Measurements from ENCODE around the gene POLR1A. TPM values are rescaled to one million over a fixed set of nuclear protein-coding genes. Genes with fewer than 3 reads are reported as not detected.

POLR1A gene
- total and polyA plus RNA-seq, 2 of the 13 experiments (the other 11 are each of a cell fraction or from before 2014, with no cell fraction given) = 7.2 to 39.9 TPM

- TF ChIP-seq, protein P1, sequence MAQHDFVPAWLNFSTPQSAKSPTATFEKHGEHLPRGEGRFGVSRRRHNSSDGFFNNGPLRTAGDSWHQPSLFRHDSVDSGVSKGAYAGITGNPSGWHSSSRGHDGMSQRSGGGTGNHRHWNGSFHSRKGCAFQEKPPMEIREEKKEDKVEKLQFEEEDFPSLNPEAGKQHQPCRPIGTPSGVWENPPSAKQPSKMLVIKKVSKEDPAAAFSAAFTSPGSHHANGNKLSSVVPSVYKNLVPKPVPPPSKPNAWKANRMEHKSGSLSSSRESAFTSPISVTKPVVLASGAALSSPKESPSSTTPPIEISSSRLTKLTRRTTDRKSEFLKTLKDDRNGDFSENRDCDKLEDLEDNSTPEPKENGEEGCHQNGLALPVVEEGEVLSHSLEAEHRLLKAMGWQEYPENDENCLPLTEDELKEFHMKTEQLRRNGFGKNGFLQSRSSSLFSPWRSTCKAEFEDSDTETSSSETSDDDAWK (CRISPR knock-in tag; IDR thresholded peaks at IDR 0.05) = no peak
- no peak for TF ChIP-seq ZNF646 (CRISPR knock-in tag; IDR thresholded peaks at IDR 0.05)
- no peak for TF ChIP-seq ZFP36L2 (CRISPR knock-in tag; IDR thresholded peaks at IDR 0.05)
- no peak; the same call in 1 of the 2 replicates for TF ChIP-seq ZNF792 (CRISPR knock-in tag; IDR thresholded peaks at IDR 0.05)
- TF ChIP-seq ZIK1 (CRISPR knock-in tag; IDR thresholded peaks at IDR 0.05; ENCODE audit: borderline replicate concordance, low read depth) = peak; percentile 57; the same call in 1 of the 2 replicates
- TF ChIP-seq PTBP1 (IDR thresholded peaks at IDR 0.05; ENCODE audit: low read depth, low read length, poor library complexity, severe bottlenecking) = no peak
- TF ChIP-seq ZNF510 (CRISPR knock-in tag; IDR thresholded peaks at IDR 0.05; ENCODE audit: low read depth) = peak; percentile 34; the same call in 1 of the 2 replicates
- TF ChIP-seq, protein P2, sequence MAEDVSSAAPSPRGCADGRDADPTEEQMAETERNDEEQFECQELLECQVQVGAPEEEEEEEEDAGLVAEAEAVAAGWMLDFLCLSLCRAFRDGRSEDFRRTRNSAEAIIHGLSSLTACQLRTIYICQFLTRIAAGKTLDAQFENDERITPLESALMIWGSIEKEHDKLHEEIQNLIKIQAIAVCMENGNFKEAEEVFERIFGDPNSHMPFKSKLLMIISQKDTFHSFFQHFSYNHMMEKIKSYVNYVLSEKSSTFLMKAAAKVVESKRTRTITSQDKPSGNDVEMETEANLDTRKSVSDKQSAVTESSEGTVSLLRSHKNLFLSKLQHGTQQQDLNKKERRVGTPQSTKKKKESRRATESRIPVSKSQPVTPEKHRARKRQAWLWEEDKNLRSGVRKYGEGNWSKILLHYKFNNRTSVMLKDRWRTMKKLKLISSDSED (CRISPR knock-in tag; IDR thresholded peaks at IDR 0.05) = no peak
- no peak for TF ChIP-seq RCOR2 (CRISPR knock-in tag; IDR thresholded peaks at IDR 0.05)
- no peak for TF ChIP-seq RBM22 (optimal IDR thresholded peaks at IDR 0.05; ENCODE audit: low read length)
- TF ChIP-seq ZNF3 (CRISPR knock-in tag; IDR thresholded peaks at IDR 0.05) = no peak
- peak; percentile 84 for TF ChIP-seq CEBPB (IDR thresholded peaks at IDR 0.05; ENCODE audit: borderline replicate concordance, low read depth, low read length)
- no peak for TF ChIP-seq ZNF326 (CRISPR knock-in tag; IDR thresholded peaks at IDR 0.05; ENCODE audit: borderline replicate concordance)
- TF ChIP-seq ISX (CRISPR knock-in tag; conservative IDR thresholded peaks at IDR 0.05) = no peak; the same call in 1 of the 2 replicates
- no peak for TF ChIP-seq PREB (CRISPR knock-in tag; IDR thresholded peaks at IDR 0.05)
- TF ChIP-seq JUNB (CRISPR knock-in tag; IDR thresholded peaks at IDR 0.05; ENCODE audit: borderline replicate concordance) = no peak
- peak; percentile 62; the same call in 1 of the 2 replicates for TF ChIP-seq NR2F2 (IDR thresholded peaks at IDR 0.05; ENCODE audit: borderline replicate concordance, low read depth)
These were observed 571 bp upstream of the POLR1A start, which contains the start of gene PTCD3 (continued) for GRCh38 chr2:86105969-86106945.
